DMS 273 (cell line): ENCODE data around the gene AIF1.

ENCODE experiments used
- DNase-seq: peaks from one replicate; lab custom pipeline; 2025; ENCODE audit not compliant: unreplicated experiment; lab: John Stamatoyannopoulos, UW

AIF1 gene

GRCh38 chr6:31614684-31615578 is at the start of gene AIF1:
Gene AIF1, plus strand, starts transcription at chr6:31615234. Its CDS starts 96 bp downstream, at chr6:31615330.
- DNase-seq: no peak

- no peak for DNase-seq
Observed at GRCh38 chr6:31567531-31568370, 47.3 kb upstream of the AIF1 start.

GRCh38 chr6:31568537-31568961 is 46.5 kb upstream of the AIF1 start:
- DNase-seq: no peak

- DNase-seq: no peak
Observed at GRCh38 chr6:31569861-31570536, 45.0 kb upstream of the AIF1 start.

- no peak for DNase-seq
Observed at GRCh38 chr6:31572041-31572911, 42.8 kb upstream of the AIF1 start, which contains the start of gene LTA. Gene LTA, plus strand, starts transcription at chr6:31572289. Its CDS starts 454 bp downstream, at chr6:31572743.

GRCh38 chr6:31573239-31574105 is 41.6 kb upstream of the AIF1 start:
- DNase-seq: no peak

- DNase-seq: no peak
Observed at GRCh38 chr6:31574106-31575061, 40.6 kb upstream of the AIF1 start.

- no peak for DNase-seq
Observed at GRCh38 chr6:31575335-31575901, 39.6 kb upstream of the AIF1 start, which contains the start of gene TNF. Gene TNF, plus strand, starts transcription at chr6:31575565. Its CDS starts 177 bp downstream, at chr6:31575742.

- DNase-seq: peak; percentile 24
Observed at GRCh38 chr6:31575952-31576685, 38.9 kb upstream of the AIF1 start.

GRCh38 chr6:31576897-31577578 is 38.0 kb upstream of the AIF1 start:
- no peak for DNase-seq

GRCh38 chr6:31577579-31577966 is 37.5 kb upstream of the AIF1 start:
- no peak for DNase-seq

GRCh38 chr6:31578184-31579118 is 36.6 kb upstream of the AIF1 start:
- DNase-seq: no peak

- DNase-seq: no peak
Observed at GRCh38 chr6:31579119-31579505, 35.9 kb upstream of the AIF1 start.

GRCh38 chr6:31579546-31580437 is 35.2 kb upstream of the AIF1 start:
- no peak for DNase-seq

- no peak for DNase-seq
Observed at GRCh38 chr6:31580438-31580740, 34.6 kb upstream of the AIF1 start.
